H7 (cell line): Measurements from ENCODE around the gene PDLIM3. TPM values are rescaled to one million over a fixed set of nuclear protein-coding genes. Genes with fewer than 3 reads are reported as not detected.

Experiments
- DNase-seq: peaks from one replicate; pipeline ENCODE4 v3.0.0; 2012
- H3K27me3 ChIP-seq: 2 replicates; pipeline ENCODE4 v1.6.0; 2011; ENCODE audit warnings: mild to moderate bottlenecking, low read length; ENCODE audit not compliant: control insufficient read depth, insufficient read depth
- H3K36me3 ChIP-seq: replicated peaks from 2 replicates; pipeline ENCODE4 v1.5.1; 2011; ENCODE audit warnings: low read length; ENCODE audit not compliant: control insufficient read depth, insufficient read depth
- H3K4me3 ChIP-seq: 2 replicates; pipeline ENCODE4 v1.5.1; 2011; ENCODE audit warnings: low read depth, mild to moderate bottlenecking, control low read depth, low read length, moderate library complexity; ENCODE audit not compliant: insufficient read depth
- total RNA-seq: library from RNA; depleted of rRNA; stranded (reverse); fragments of >200 nt; shearing (Covaris generic); gene quantifications from 2 replicates; pipeline ENCODE4 v1.2.3, GENCODE V29; 2014; rRNA removed

Gene PDLIM3, protein sequence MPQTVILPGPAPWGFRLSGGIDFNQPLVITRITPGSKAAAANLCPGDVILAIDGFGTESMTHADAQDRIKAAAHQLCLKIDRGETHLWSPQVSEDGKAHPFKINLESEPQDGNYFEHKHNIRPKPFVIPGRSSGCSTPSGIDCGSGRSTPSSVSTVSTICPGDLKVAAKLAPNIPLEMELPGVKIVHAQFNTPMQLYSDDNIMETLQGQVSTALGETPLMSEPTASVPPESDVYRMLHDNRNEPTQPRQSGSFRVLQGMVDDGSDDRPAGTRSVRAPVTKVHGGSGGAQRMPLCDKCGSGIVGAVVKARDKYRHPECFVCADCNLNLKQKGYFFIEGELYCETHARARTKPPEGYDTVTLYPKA
- 2.7 and 7.0 TPM in 2 replicates for total RNA-seq

DNA sequence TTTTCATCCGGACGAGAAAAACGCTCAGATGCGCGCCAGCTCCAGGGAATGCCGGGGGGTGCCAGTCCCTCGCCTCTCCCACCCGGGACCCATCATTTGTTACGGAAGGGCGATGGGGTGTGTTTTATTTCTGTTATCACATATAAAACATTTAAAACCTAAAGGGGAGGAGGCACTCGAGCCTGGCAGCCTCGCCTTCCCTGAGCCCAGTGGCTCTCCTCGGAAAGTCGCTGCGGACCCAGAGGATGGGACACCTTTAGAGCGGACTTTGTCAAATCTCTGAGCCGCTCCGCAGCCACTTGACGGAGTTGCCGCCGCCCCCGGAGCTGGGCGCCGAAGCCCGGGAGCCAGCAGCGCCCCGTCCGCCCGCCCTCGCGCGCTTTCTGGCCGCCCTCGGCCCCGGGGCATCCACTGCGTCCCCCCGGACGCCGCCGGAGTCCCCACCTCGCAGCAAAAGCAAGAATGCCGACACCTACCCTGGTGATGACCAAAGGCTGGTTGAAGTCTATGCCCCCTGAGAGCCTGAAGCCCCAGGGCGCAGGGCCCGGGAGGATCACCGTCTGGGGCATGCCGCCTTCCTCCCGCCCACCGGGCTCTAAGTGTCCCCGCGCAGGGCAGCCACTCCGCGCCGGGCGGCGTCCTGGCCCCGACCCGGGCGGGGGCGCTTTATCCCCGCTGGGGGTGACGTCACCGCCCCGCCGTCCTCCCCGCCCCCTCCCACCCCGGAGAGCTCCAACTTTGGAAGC lies at the start of gene PDLIM3:
PDLIM3 (minus strand) TSS at position 642 of the 746 bp plus-strand sequence; CDS start at position 569, 73 bp downstream.
- Histone ChIP-seq H3K27me3 (peaks cover 31% of the 10 kb centered on the region), H3K4me3 (peak within 1 kb of the TSS; percentile 69), H3K36me3 (no peaks in the 10 kb centered on the region)
- peak; percentile 91 for DNase-seq

DNA sequence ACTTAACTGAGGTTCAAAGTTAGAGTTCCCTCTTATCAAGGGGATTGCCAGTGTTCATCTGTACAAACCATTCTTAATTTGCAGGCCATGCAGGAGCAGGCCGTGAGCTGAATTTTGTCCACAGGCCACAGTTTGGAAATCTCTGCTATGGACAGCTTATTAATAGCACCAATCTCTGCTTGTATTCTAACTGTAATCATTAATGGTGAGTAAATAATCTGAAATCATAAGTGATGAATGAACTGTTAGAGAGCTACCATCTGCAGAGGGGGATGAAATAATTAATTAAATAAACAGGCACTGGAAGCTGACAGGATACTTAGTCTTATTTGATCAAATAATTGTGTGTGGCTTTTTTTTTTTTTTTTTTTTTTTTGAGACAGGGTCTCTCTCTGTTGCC lies 48.5 kb upstream of the PDLIM3 start:
- Histone ChIP-seq H3K27me3 (peaks cover 9% of the 10 kb centered on the region), H3K4me3 (no peak overlapping the region), H3K36me3 (no peaks in the 10 kb centered on the region)
- DNase-seq = no peak

DNA sequence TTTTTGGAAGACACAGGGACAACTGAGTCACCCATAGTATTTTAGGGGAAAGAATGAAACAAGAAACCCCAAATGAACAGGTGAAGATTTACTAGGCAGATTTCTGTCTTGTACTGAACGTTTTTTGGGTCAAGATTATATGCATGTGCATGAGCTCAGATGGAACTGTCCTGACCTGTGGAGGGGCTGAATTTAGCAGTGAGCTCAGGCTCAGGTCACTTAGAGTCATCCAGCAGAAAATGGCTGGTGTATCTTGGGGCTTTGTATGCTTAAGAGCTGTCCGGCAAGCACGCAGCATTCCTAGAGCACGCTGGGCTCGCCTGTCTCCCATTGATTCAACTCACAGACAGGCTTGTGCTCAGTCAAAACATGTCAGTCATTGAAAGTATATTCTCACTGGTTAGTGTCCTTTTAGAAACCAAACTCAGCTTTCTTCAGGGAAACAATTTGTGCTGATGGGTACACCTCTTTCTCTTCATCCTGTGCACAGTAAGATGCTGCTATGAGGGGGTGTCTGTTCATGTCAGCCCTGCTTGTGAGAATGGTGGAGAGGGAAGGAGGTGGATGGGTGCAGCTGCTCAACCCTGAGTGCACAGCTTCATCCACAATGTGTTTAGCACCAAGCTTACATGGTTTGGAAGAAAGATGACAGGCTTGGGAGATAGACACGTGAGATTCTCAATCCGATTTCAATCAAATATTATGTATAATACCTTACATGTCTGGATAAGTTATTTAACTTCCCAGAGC lies 47.5 kb upstream of the PDLIM3 start:
- DNase-seq = no peak
- peaks cover 3% of the 10 kb centered on the region for H3K27me3 ChIP-seq
- no peaks in the 10 kb centered on the region for H3K36me3 ChIP-seq
- H3K4me3 ChIP-seq = no peak overlapping the region

DNA sequence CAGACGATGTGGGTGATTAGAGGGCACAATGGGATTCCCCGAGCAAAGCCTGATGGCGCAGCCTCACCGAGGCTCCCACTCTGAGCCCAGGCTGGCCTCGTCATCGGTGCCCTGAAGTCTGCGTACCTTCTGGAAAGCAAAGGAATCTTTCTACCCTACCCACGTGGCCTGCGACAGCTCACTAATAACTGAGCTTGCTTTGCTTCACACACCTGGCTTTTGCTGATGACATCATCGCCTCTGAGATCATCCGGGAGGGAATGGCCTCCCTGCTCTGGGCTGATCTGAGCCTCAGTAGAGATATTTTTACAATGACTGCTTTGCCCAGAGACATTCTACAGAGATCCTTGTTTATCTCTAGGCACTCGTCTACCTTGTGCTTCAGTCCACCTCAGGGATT lies 45.4 kb upstream of the PDLIM3 start:
- no peak for DNase-seq
- Histone ChIP-seq H3K36me3 (no peaks in the 10 kb centered on the region), H3K4me3 (no peak overlapping the region), H3K27me3 (no peaks in the 10 kb centered on the region)

DNA sequence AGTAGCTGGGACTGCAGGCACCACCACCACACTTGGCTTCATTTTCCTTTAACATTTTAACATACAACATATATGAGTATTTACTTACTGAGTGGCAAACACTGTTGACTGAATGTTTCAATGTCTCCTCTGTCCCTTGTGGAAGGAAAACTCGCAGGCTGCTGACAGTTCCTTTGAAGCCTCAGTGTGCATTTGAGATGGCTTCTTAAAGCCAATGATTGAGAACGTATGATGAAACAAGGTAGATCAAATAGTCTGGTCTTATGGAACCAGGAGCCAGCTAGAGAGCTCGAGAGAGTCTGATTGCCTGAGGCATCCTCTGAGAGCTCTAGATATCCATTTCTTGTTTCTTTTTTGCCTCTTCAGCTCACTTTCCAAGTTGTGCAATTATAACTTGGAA lies 43.0 kb upstream of the PDLIM3 start:
- no peak for DNase-seq
- Histone ChIP-seq H3K4me3 (no peak overlapping the region), H3K27me3 (no peaks in the 10 kb centered on the region), H3K36me3 (no peaks in the 10 kb centered on the region)

DNA sequence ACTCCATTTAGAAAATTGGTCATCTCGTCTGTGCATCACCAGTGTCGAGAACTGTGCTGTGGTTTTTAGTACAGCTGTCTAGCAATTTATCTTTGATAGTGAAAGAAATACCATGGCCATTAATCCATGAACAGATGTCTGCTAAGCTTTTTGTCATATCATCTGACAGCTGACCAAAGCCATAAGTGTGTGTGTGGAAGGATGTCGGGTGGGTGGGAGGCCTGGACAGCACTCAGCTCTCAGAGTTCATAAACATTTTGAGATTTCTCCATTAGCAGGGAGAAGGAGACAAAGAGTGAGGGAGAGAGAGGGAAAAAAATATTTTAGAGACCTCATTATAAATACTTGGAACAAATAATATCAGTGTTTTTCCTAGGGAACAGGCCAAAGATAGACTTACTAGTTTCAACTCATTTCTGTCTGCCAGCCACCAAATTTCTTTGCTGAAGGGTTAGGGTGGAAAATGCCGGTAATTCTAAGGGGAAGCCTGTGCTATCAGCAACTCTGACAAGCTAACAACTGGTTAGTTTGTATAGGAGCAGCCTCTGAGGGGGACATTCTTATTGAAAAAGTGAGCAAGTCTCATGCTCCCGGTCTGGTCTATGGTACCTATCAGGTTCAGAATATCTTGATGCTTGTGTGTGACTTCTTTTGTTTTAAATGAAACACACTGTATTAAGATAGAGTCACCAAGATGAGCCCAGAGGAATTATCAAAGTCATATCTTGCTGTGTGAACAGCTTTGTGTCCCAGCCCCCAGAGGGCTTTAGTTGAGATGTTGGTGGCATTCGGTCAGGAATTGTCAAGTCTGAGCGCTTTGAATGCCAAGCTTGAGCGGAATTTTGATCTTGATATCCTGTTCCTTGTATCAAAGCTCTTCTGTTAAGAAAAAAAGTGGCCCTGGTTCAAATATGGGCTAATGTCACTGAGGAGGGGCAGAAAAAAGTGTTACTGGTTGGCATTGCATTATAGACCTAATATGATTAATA lies 41.9 kb upstream of the PDLIM3 start:
- Histone ChIP-seq H3K36me3 (no peaks in the 10 kb centered on the region), H3K27me3 (no peaks in the 10 kb centered on the region), H3K4me3 (no peak overlapping the region)
- no peak for DNase-seq

DNA sequence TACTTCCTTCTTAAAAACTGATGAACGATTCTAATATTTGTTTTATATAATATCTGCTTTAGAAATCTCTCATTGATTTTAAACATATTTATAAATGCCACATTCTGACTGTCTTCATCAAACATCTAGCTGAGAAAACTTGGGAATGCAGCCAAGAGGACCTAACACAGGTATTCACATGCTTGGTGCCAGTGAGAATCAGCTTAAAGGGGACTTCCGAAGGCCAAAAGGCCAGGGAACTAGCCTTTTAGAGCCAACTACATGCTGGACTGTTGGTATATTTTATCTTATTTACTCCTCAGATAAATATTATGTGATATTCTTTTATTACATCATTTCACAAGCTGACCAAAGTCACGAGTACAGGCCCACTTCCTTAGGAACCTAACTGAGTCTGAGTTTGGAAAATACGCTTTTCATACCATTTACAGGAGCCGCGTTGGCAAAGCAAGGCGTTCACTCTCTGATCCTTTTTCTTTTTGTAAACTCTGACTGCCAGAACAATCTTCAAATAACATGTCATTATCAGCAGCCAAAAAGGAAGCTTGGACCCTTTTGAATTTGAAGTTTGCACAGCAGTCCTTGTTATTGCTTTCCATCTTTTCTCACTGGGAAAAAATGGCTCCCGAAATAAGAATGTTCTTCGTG lies 41.1 kb upstream of the PDLIM3 start:
- Histone ChIP-seq H3K27me3 (no peaks in the 10 kb centered on the region), H3K36me3 (no peaks in the 10 kb centered on the region), H3K4me3 (no peak overlapping the region)
- no peak for DNase-seq

DNA sequence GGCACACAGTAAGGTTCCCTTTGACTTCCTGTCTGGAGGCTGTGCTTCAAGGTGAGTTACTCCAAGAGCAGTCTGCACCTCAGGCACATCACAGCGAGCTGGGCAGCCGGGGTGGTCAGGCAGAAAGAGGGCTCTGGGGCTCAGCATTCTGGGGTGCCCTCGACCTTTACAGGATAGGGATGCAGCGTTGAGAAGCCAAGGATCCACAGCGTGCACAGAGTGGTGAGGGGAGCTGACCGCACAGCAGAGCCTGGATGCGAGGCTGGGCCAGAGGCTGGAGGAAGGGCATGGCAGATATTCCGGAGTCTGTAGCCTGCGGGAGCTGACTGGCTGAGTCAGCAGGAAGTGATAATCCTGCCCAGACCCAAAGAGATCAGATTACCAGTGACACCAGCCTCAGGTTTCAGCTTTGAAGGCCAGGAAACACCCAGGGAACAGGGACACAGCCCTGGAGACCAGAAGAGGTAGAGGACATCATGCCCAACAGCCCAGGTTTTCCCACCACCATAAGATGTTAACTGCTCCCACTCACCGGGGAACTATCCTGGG lies 38.4 kb upstream of the PDLIM3 start:
- Histone ChIP-seq H3K36me3 (no peaks in the 10 kb centered on the region), H3K4me3 (no peak overlapping the region), H3K27me3 (no peaks in the 10 kb centered on the region)
- peak; percentile 68 for DNase-seq

DNA sequence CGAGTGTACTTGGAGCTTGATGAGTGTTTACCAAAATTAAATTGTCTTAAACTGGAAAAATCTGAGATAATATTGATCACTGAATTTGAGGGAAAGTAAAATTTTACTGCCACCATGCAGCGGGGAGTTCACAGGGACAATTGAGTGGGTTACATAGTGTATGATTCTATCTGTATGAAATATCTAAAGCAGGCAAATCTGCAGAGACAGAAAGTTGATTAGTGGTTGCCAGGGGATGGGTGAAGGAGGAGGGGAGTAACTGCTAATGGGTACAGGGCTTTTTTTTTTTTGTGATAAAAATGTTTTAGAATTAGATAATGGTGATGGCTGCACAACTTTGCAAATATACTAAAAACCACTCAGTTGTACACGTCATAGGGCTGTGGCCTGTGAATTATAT lies 35.4 kb upstream of the PDLIM3 start:
- H3K27me3 ChIP-seq = no peaks in the 10 kb centered on the region
- no peaks in the 10 kb centered on the region for H3K36me3 ChIP-seq
- DNase-seq = no peak
- H3K4me3 ChIP-seq = no peak overlapping the region

DNA sequence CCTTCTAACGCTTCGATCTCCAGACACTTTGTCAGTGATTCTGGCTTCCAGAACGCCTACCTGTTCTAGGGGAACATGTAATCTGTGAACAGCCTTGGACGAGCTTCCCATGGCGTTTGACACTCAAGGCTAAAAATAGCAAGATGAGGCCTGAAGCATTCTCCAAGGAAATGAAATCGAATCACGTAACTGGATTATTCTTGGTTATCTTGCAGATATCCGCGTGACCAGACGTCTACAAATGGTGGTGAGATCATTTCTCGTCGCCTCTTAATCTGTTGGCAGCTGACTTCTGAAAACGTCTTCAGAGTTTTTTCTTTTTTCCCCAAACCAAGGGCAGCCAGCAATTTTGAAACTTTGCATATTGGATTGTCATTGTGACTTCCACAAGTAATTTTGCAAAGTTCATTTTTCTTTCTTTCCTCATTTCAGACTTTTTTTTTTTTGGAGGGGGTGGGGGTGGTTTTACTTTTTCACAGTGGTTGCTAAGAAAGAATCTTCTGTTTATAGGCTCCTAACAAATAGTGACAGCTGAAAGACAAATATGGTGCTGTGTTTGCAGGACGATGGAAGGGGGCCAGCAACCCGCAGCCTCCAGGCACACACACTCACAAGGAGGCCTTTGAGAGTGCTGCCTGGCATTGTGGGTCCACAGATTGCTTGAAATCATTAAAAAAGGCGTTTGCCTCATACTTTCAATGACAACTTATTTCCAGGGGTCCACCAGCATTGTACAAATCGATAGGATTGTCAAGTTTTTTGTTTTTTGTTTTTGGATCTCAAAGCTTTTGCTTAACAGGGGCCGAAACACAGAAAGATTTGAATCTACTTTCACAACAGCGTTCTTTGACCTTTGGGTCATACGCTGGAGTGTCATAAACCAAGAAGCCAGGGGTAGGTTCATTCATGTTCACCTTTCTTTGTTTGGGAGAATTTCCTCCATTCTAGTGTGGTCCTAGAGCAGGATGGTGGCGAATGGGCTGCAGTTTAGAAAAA lies 32.4 kb upstream of the PDLIM3 start:
- DNase-seq = no peak
- Histone ChIP-seq H3K4me3 (no peak overlapping the region), H3K36me3 (no peaks in the 10 kb centered on the region), H3K27me3 (no peaks in the 10 kb centered on the region)

DNA sequence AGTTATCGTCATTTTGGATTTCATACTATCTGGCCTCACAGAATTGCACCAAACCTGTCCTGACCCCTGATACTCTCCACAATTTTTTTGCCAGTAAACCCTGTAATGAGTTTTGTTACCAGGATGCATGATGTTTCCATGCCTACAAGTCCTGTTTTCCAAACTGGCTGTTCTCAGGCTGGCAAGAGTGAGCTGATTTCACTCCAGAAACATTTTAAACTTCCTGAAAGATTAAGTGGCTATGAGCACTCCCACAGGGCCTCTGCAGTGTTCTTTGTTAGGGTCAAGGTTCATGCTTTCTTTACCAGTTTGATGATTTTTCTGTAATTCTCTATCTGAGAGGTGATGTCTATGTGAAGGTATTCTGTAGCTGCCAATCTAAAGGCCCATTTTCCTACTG lies 31.7 kb upstream of the PDLIM3 start:
- H3K36me3 ChIP-seq = no peaks in the 10 kb centered on the region
- no peaks in the 10 kb centered on the region for H3K27me3 ChIP-seq
- no peak for DNase-seq
- no peak overlapping the region for H3K4me3 ChIP-seq

DNA sequence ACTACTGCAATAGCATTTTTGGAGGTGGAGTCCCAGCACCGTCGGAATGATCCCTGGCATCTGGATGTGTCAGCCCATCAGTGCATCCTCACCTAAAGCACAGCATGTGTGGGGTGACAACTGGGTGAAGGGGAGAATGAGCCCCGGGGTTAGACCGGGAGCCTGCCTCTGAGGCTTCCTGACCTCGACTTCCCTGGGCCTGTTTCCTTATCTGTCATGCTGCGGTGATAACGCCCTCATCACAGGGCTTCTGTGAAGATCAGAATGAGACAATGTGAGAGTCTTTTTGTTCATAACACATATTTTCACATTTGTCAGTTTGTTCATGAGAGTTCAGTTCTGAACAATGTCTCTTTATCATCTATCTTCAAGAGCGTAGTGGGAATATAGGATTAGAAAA lies 31.1 kb upstream of the PDLIM3 start:
- DNase-seq = no peak
- Histone ChIP-seq H3K4me3 (no peak overlapping the region), H3K27me3 (no peaks in the 10 kb centered on the region), H3K36me3 (no peaks in the 10 kb centered on the region)
